ENCODE results near the gene PEBP1.

DNA sequence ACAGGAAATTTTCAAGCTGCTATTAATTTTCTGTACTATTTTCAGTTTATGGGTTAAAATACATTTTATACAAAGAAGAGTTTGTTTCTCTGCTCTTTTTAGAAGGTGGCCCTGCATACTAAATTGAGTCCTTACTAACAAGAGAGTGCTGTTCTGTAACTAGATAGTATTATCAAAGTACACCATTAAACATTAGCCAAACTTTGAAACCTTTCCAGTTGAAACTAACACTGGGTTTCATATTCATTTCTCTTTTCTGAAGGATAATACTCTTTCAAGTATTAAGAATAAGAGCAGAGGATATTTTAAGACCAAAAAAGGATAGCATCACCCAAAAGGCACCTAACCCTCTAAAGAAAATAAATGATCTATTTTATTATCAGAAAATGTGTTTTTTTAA, 47.2 kb downstream of the PEBP1 start:
- TF ChIP-seq GATA3 (IDR thresholded peaks at IDR 0.05; ENCODE audit: low read depth, low read length) = no peak
- TF ChIP-seq GATA2 (IDR thresholded peaks at IDR 0.05; ENCODE audit: low read depth, low read length) = no peak
